ENCODE data around the gene TRAPPC3L.

Gene TRAPPC3L

GRCh38 chr6:116545651-116546050, at the start of gene TRAPPC3L:
Gene TRAPPC3L (minus strand): TSS chr6:116545684. CDS start chr6:116545514, 170 bp downstream.
- DNase-seq, result no peak

GRCh38 chr6:116595247-116595646, 49.8 kb upstream of the TRAPPC3L start:
- no peak for DNase-seq

- DNase-seq, result no peak
Observed at GRCh38 chr6:116586738-116587137, 41.3 kb upstream of the TRAPPC3L start.

- no peak for DNase-seq
Observed at GRCh38 chr6:116586276-116586675, 40.8 kb upstream of the TRAPPC3L start.

- no peak for DNase-seq
Observed at GRCh38 chr6:116580198-116580597, 34.7 kb upstream of the TRAPPC3L start.

GRCh38 chr6:116579143-116579542, 33.7 kb upstream of the TRAPPC3L start:
- DNase-seq, result no peak

- DNase-seq, result no peak
Observed at GRCh38 chr6:116578335-116578734, 32.9 kb upstream of the TRAPPC3L start.

- no peak for DNase-seq
Observed at GRCh38 chr6:116577486-116577885, 32.0 kb upstream of the TRAPPC3L start.

GRCh38 chr6:116575227-116575626, 29.7 kb upstream of the TRAPPC3L start:
- DNase-seq, result no peak

GRCh38 chr6:116572162-116572561, 26.7 kb upstream of the TRAPPC3L start:
- no peak for DNase-seq

- DNase-seq, result no peak
Observed at GRCh38 chr6:116571683-116572000, 26.2 kb upstream of the TRAPPC3L start.

GRCh38 chr6:116570856-116571682, 25.6 kb upstream of the TRAPPC3L start, which contains the start of gene RWDD1:
Gene RWDD1 (plus strand): TSS chr6:116571504. CDS start chr6:116571583, 79 bp downstream.
- DNase-seq, result peak; percentile 100

- no peak for DNase-seq
Observed at GRCh38 chr6:116568821-116569755, 23.6 kb upstream of the TRAPPC3L start.

GRCh38 chr6:116568111-116568510, 22.6 kb upstream of the TRAPPC3L start:
- DNase-seq, result no peak

GRCh38 chr6:116564921-116565872, 19.7 kb upstream of the TRAPPC3L start:
- no peak for DNase-seq

- DNase-seq, result no peak
Observed at GRCh38 chr6:116564311-116564710, 18.8 kb upstream of the TRAPPC3L start.

- no peak for DNase-seq
Observed at GRCh38 chr6:116563830-116564229, 18.3 kb upstream of the TRAPPC3L start.

- DNase-seq, result no peak
Observed at GRCh38 chr6:116562614-116563013, 17.1 kb upstream of the TRAPPC3L start.

- DNase-seq, result no peak
Observed at GRCh38 chr6:116562019-116562403, 16.5 kb upstream of the TRAPPC3L start.

GRCh38 chr6:116561377-116562018, 16.0 kb upstream of the TRAPPC3L start:
- DNase-seq, result peak; percentile 87

GRCh38 chr6:116560130-116560529, 14.6 kb upstream of the TRAPPC3L start:
- DNase-seq, result no peak

GRCh38 chr6:116557893-116558292, 12.4 kb upstream of the TRAPPC3L start:
- no peak for DNase-seq

All from activated effector memory CD4-positive, alpha-beta T cell treated with anti-CD3 and anti-CD28 coated beads, Interleukin-2, amount 50 U/mL, for 16 hours (primary cell).